HG03139 (cell line): ENCODE measurements around the gene LHFPL2.
A peak's percentile ranks its signal among the peaks of the same experiment; 100 is the strongest.

Source experiments
- ATAC-seq: cut with Tn5 transposase; IDR thresholded peaks from one replicate; pipeline ENCODE4 v1.9.1; 2021; ENCODE audit not compliant: unreplicated experiment

LHFPL2 gene

DNA sequence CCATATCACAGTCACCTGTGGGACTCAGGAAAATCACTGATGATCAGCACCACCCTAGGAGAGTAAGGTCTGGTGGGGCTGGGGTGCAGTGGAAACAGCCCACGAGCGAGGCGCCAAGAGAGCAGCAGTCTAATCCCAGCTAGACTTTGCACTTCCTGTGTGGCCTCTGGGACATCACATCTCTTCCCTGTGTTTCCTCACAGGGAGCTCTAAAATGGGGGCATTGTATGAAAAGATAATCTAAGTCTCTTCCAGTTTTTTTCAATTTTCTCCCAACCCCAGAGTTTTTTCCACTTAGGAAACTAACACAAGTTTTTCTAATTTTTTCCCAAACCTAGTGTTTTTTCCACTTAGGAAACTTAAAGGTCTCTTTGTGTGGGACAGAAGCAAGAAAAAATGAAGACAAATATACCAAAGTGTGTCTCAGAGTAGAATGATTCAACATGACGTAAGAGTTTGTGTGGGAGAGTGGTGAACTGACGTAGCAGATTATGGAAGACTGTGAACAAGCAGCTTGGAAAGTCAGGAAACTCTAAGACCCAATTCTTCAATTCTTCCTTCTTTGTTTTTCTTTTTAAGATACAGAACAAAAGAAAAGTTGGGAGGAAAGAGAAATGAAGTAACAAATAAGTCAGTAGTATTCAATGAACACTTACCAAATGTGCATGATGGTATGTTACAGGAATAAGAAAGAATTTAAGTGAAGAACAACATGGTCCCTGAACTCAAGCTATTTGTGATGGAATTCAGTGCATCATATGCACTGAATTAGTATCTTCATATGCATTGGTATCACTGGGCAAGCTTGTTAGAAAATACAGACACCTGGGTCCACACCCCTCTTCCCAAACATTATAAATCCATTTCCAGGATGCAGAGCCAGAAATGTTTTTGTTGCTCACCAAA is 51.3 kb downstream of the LHFPL2 start:
- no peak for ATAC-seq

- ATAC-seq, result no peak
Measured at GRCh38 chr5:78595458-78595921, 53.1 kb downstream of the LHFPL2 start.

DNA sequence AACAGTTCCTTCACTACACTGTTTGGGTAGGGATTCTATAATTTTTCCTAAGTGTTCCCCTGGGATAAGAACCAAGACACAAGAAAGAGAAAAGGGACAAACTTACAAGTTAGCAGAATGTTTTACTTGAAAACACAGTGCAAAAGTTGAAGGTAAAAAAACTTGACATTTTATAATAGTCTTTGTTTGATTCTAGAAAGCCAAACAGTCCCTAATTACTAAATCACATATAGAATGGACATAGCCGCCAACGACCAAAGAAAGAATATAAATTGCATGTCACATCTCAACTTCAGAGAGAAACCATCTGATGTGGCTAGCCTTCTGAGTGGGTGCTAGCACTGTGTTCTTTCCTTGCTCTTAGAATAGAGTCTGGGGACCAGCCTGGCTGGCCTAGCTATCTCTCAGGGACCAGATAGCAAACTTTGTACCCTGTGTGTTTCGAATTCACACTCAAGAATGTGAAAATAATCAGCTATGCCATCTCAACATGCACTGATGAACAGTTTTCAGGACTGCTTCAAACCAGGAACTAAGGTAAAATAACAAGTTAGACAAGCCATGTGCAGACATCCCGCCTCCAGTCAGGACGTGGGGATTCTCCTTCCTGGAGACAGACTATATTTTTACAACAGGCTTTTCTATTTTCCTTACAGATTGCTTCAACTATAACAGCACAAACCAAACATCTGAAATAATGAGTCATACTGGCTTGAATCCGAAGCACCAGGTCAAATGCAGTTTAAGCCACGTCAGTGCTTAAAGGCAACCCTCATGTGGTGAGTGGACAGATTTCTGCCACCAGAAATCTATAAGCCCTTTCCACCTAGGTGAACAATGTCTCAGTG is 53.7 kb downstream of the LHFPL2 start:
- ATAC-seq, result no peak

DNA sequence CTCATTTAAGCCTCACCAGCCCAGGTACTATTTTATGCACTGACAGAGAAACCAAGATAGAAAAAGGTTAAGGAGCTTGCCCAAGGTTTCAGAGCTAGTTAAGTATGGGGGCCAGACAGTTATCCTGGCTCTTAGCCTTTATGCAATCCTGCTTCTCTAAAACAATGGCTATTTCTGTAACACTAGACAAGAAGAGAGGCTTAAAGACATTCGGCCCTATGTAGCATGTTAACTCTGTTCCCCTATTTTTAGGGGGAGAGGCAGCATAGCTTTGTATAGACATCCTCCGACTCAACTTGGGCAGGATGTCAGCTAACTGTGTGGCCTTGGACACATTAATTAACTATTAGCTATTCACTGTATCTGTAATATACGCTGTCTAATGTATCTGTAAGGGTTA is 54.6 kb downstream of the LHFPL2 start:
- no peak for ATAC-seq

DNA sequence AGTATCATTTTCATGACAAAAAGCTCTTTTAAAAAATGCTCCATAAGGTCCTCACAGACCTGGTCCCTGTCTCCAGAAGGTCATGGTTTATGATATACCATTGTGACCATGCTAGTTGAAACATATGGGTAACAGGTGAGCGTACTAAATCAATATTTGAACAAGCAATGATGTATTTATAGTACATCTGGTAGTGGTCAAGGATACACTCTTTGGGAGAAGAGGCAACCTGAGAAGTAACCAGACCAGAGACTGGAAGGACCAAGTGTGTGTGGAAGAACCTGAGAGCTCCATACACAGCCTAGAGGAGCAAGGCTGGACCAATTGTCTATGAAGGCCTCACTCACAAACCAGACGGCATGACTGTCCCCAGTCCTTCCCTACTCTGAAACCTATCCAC is 55.1 kb downstream of the LHFPL2 start:
- ATAC-seq, result no peak

- ATAC-seq, result no peak
Measured at GRCh38 chr5:78592735-78593386, 55.7 kb downstream of the LHFPL2 start.

DNA sequence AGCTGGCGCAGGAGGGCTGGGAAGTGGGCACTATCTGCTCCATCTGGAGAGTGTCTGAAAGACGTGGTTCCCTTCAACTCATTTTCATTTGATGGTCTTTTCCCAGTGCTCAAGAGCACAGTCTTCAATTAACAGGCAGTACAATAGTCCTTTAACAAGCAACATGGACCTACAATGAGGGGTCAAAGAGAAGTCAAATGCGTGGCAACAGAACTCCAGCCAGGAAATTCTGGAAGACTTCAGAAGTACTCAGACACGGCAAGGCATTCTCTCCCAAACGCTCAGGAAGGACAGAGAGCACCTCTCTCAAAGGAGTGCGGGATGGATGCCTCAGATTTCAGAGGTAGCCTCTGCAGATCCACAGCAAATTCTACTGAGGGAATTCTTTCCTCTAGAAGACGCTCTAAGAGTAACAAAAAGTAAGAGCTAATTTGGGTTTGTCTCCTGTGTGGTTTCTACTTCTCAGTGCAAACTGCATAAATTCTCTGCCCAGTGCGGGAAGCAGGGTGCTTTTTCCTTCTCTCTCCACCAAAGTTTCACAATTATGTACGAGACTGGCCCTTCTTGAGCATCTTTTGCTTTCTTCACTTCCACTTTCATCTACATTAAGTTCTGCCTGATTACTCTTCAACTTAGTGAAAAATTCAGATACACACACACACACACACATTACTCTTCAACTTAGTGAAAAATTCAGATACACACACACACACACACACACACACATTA is 56.4 kb downstream of the LHFPL2 start:
- peak; percentile 69 for ATAC-seq

DNA sequence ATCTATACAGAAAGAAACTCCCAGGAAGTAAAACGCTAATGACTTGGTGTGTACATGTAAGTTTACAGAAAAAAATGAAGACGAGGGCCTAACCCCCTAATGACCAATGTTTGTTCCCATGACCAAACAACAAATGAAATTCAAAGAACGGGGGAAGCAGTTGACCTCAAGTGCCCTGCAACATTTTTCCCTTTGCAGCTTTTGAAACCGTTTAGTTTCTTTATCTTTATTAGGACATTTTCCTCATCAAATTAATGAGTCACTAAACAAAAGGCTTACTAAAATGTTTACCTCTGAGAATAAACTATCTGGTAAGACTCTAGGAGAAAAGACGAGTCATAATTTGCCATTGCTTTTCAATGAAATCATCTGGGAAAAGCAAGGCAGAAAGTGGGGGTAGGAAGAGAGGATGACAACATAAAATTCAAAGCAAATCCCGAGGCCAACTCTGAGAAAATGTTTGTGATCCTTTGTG is 57.4 kb downstream of the LHFPL2 start:
- ATAC-seq, result no peak

- no peak for ATAC-seq
Measured at GRCh38 chr5:78589923-78590322, 58.6 kb downstream of the LHFPL2 start.

DNA sequence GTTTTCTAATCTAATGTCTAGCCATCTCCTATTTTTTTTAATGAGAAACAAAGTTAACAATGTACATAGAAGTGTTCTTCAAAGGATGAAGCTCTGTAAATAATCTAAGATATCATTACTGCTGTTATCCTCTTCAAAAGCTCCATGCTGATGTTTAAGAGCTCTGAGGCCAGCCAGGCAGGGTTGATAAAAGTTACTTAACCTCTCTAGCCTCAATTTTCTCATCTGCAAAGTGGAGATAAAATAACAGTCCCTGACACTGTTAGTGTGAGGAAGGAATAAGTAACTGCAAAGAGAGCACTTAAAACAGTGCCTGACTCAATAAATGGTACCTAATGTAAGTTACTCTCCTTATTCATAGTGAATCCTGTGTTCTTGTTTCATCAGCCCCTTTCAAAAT is 60.1 kb downstream of the LHFPL2 start:
- no peak for ATAC-seq

- ATAC-seq, result no peak
Measured at GRCh38 chr5:78587775-78588291, 60.7 kb downstream of the LHFPL2 start.

DNA sequence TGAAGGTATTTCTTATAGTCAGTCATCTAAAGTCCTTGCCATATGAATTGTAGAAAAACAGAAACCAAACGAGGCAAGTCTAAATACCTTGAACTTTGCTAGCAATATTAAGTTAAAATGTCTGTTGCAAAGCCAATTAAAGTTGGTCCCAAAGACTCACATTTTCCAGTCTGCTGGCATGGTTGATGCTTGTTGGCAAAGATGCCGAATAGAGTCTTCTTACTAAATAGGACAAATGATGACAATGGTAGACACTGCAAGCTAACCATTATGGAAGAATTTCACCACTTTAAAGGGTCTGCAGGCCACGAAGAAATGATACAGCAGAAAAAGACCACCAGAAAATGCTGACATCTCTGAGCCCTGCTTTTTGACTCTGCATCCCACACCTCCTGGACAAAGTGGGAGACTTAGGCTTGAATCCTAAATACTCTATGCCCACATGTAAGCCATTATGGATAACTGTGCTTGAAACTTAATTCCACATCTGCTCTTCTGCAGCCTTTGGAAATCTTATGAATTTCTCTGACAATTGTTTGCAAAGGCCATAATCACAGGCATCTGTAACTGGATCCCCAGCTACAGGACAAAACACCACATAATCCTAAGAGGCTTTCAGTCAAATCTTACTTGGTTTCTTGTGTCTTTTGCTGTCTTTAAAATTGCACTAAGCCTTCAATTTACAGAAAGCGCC is 61.3 kb downstream of the LHFPL2 start:
- no peak for ATAC-seq

- no peak for ATAC-seq
Measured at GRCh38 chr5:78586251-78586650, 62.3 kb downstream of the LHFPL2 start.

DNA sequence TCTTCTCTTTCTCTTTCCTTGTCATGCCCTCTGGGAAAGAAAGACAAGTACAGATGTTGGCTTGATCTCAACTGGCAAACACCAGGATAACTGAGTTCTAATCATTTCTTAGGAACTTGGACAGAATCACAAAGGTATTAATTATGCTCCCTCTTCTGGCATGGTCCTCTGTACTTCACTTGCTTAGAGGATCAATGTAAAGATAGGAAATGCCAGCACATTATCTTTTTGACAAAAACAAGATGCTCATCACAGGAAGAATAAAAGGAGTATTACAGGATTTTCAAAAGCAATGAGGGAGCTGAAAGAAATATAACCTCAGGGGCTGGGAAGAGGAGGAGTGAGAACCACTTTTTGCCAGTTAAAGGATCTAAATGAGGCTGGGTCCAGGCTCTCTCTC is 70.6 kb downstream of the LHFPL2 start:
- no peak for ATAC-seq

- no peak for ATAC-seq
Measured at GRCh38 chr5:78577071-78577807, 71.3 kb downstream of the LHFPL2 start.

DNA sequence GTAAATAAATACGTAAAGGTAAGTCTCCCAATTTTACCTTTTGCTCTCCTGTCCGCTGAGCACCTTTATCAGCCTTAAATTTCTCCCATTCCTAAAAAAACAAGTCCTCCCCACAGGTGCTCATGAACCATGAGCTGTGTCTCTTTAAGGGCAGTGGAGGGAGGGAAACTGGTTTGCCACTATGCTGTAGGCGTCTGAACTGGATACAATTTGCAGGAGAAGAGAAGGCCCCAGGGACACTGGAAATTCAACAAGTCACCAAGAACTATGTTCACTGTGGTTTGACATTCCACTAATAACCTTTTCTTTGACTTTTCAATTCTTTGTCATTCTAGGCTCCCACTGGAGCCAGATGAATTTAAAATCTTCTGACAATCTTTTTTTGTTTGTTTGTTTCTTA is 72.2 kb downstream of the LHFPL2 start:
- no peak for ATAC-seq

DNA sequence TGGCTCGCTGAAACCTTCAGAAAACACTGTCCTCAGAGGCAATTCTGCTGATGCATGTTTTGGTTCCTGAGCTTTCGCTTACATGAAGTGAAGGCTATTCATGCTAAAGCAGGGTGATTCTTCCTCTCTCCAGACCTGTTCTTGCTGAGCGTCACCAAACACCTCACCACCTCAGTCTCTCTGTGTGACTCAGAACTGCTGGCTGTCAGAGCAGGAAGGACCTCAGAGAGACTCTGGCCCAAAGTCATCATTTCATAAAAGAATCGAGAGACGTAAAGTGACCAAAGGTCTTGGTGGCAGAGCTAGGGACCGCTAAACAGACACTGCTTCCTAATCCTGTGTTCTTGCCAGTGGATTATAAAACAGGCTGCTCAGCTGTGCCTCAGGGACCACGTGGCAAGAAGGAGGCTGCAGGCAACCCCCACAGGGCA is 73.8 kb downstream of the LHFPL2 start:
- peak; percentile 54 for ATAC-seq

DNA sequence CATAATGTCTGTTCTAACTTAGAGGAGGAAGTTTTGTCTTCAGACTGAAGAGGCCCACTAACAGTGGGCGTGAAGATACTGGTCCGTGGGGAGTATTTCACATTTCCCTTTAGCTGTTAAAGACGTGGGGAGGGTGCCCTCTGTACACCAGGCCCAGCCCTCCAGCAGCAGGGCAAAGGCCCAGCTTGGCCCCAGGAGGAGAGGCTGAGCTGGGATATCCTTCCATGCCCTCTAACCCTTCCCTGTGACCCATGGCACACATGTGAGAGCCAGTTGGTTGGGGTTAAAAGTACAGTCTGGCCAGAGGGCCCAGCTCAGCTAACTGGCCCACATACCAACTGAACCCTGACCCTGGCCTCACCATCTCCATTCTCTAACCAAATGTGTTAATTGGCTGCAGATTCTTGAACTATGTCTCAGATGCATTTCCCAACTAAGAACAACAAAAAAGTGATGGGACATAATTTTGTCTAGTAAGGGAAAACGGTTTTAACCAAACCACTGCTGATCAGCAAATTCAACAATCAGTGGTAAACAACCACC is 74.4 kb downstream of the LHFPL2 start:
- no peak for ATAC-seq

DNA sequence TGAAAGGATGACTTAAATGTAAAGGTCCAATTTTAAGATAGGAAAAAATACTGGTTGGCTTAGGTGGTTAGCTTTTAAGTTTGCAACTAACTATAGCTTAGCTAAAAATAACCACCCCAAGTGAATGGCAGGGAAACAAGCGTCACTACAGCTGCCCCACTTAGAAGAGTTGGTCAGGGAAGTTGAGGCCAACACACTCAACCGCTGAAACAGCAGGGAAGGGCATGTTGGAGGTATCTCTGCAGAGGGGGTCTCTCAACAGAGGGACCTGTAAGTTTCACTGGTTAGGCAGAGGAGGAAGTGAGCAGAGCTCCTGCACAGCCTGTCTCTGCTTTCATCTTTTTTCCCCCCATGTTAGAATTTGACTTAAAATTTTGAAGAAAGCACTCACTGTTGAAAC is 75.3 kb downstream of the LHFPL2 start:
- ATAC-seq, result no peak
